ENCODE measurements around the gene GLO1. TPM values are rescaled to one million over a fixed set of nuclear protein-coding genes. Genes with fewer than 3 reads are reported as not detected.
"Not testable (repeated sequence)": the region's sequence is repeated elsewhere in the genome, so short reads cannot be mapped to it uniquely, and the experiment has no call there.

GLO1 gene
- total RNA-seq, 1 donor from 2014 or later, result 188 TPM

GRCh38 chr6:38705924-38706323 is 3.0 kb upstream of the GLO1 start:
- DNase-seq (ENCODE audit: low read depth, low spot score), result no peak

- DNase-seq (ENCODE audit: low read depth, low spot score), result no peak
Observed at GRCh38 chr6:38703949-38704590, 1.1 kb upstream of the GLO1 start.

- DNase-seq (ENCODE audit: low read depth, low spot score), result no peak
Observed at GRCh38 chr6:38701551-38701950, 1.4 kb downstream of the GLO1 start.

DNA sequence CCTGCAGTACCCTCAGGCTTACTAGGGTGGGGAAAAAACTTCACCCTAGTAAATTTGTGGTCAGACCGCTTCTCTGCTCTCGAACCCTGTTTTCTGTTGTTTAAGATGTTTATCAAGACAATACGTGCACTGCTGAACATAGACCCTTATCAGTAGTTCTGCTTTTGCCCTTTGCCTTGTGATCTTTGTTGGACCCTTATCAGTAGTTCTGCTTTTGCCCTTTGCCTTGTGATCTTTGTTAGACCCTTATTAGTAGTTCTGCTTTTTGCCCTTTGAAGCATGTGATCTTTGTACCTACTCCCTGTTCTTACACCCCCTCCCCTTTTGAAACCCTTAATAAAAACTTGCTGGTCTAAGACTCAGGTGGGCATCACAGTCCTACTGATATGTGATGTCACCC is 3.2 kb downstream of the GLO1 start:
- not testable (repeated sequence) for DNase-seq (ENCODE audit: low read depth, low spot score)

GRCh38 chr6:38697846-38698245 is 5.1 kb downstream of the GLO1 start:
- DNase-seq (ENCODE audit: low read depth, low spot score), result no peak

DNA sequence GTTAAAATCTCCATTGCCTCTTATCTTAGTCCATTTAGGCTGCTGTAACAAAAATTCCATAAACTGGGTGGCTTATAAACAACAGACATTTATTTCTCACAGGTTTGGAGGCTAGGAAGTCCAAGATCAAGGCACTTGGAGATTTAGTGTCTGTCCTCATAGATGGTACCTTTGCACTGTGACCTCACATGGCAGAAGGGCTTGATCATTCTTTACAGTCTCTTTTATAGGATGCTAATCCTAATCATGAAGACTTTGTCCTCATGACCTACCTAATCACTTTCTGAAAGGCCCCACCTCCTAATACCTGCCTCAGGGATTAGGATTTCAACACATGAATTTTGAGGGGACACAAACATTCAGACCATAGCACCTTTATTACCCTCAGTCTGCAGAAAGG is 6.6 kb downstream of the GLO1 start:
- DNase-seq (ENCODE audit: low read depth, low spot score), result no peak

- no peak for DNase-seq (ENCODE audit: low read depth, low spot score)
Observed at GRCh38 chr6:38695933-38696332, 7.0 kb downstream of the GLO1 start.

GRCh38 chr6:38695227-38695900 is 7.6 kb downstream of the GLO1 start:
- no peak for DNase-seq (ENCODE audit: low read depth, low spot score)

DNA sequence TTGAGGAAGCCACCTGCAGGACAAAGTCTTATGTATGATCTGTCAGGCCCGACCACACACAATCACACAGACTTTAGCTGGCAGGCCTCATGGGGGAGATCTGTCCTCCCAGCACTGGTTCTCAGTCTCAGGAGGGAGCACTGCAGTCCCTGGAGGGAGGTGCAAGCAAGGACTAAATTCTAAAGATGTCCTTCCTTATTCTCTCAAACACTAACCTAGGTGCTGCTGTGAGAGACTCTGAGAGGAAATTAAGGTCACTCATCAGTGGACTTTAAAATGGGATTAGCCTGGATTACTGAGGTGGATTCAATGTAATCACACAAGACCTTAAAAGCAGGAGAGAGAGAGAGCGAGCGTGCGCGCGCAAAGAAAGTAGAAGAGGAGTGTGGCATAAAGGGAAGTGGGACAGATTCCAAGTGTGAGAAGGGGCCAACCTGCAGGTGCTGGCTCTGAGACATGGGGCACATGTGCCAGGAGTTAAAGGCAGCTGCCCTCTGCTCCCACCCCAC is 14.3 kb downstream of the GLO1 start:
- no peak for DNase-seq (ENCODE audit: low read depth, low spot score)

DNA sequence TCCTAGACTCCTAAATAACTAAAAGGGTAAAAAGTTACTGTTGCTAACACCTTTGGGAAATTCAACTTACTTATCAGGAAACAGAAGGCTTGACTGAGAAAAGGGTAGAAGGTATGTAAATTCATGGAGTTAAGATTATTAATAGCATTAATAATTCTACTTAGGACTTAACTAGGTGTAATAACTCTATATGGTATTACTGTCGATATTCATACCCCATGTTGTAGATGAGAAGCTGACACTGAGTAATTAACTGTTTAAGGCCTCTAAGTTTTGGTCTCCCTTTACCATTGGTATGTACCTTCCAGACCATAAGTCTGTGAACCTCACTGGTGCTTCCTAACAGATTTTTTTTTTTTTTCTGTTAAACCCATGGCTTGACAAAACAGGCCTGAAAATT is 15.4 kb downstream of the GLO1 start:
- no peak for DNase-seq (ENCODE audit: low read depth, low spot score)

DNA sequence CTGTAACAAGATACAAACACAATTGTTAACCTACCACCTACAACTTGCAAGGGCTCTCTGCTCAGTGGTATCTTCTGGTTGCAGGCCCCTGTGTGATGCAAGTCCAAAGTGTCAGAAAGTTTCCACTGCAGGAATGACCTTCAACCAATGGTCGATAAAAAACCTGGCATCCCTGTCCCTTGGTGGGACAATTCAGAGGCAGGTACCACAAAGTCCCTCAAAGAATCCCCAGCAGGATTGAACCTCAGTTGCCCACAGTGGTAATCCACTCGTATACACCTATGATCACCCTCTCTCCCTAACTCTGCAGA is 15.9 kb downstream of the GLO1 start:
- DNase-seq (ENCODE audit: low read depth, low spot score), result no peak

GRCh38 chr6:38686270-38687042 is 16.5 kb downstream of the GLO1 start:
- DNase-seq (ENCODE audit: low read depth, low spot score), result no peak

- DNase-seq (ENCODE audit: low read depth, low spot score), result no peak
Observed at GRCh38 chr6:38684904-38685303, 18.0 kb downstream of the GLO1 start.

GRCh38 chr6:38684237-38684636 is 18.7 kb downstream of the GLO1 start:
- no peak for DNase-seq (ENCODE audit: low read depth, low spot score)

DNA sequence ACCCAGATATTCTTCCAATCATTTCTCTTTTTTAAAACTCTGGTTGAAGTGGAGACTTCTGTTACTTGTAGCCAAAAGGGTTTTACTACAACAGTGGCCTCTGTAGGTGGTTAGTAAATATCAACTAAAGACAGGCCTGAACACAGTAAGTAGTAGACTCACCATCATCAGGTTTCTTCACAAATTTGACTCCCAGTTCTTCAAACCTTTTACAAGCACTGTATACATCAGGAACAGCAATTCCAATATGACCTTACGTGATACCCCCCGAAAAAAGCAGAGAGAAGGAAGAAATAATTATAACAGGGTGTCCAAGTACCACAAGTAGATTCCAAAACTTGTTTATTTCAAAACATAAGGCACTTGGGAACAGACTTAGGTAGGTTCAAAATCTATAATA is 21.1 kb downstream of the GLO1 start:
- no peak for DNase-seq (ENCODE audit: low read depth, low spot score)

GRCh38 chr6:38679668-38680067 is 23.3 kb downstream of the GLO1 start:
- no peak for DNase-seq (ENCODE audit: low read depth, low spot score)

GRCh38 chr6:38678178-38678760 is 24.7 kb downstream of the GLO1 start:
- DNase-seq (ENCODE audit: low read depth, low spot score), result no peak

- DNase-seq (ENCODE audit: low read depth, low spot score), result no peak
Observed at GRCh38 chr6:38676974-38677544, 25.9 kb downstream of the GLO1 start.

GRCh38 chr6:38676236-38676973 is 26.5 kb downstream of the GLO1 start:
- DNase-seq (ENCODE audit: low read depth, low spot score), result no peak

GRCh38 chr6:38673397-38674165 is 29.4 kb downstream of the GLO1 start:
- DNase-seq (ENCODE audit: low read depth, low spot score), result no peak
